HepG2 (cell line): ENCODE data around the gene APOC3. TPM values are rescaled to one million over a fixed set of nuclear protein-coding genes. Genes with fewer than 3 reads are reported as not detected.

Experiments
- ARHGAP35 ChIP-seq: sonication (generic); formaldehyde crosslinking; IDR thresholded peaks from 2 replicates; pipeline ENCODE4 v1.9.0; 2022; ENCODE audit warnings: mild to moderate bottlenecking, inconsistent platforms, moderate library complexity, missing genetic modification reagents, borderline replicate concordance
- ATM ChIP-seq: fragments of 450-650 bp; IDR thresholded peaks from 2 replicates; pipeline ENCODE4 v1.7.1; 2017; ENCODE audit warnings: mild to moderate bottlenecking, borderline replicate concordance
- EHMT2 ChIP-seq: fragments of 200-600 bp; sonication (generic); IDR thresholded peaks from 2 replicates; pipeline ENCODE4 v1.7.0; 2017; ENCODE audit warnings: antibody characterized with exemption, low read depth, low read length, borderline replicate concordance
- ERF ChIP-seq: IDR thresholded peaks from 2 replicates; pipeline ENCODE4 v1.6.1; 2018; ENCODE audit warnings: missing biosample characterization, missing genetic modification reagents
- FOXM1 ChIP-seq: sonication (generic); formaldehyde crosslinking; IDR thresholded peaks from 2 replicates; pipeline ENCODE4 v1.5.0; 2020; ENCODE audit warnings: missing genetic modification reagents
- HOXA9 ChIP-seq: sonication (generic); formaldehyde crosslinking; IDR thresholded peaks from 2 replicates; pipeline ENCODE4 v1.8.1; 2022; ENCODE audit warnings: missing genetic modification reagents, mild to moderate bottlenecking, moderate library complexity, borderline replicate concordance
- NFYC ChIP-seq: IDR thresholded peaks from 2 replicates; pipeline ENCODE4 v1.6.1; 2016; ENCODE audit warnings: missing genetic modification reagents, missing compliant biosample characterization
- RAD51 ChIP-seq: fragments of 450-650 bp; IDR thresholded peaks from 2 replicates; pipeline ENCODE4 v1.6.1; 2016; ENCODE audit warnings: borderline replicate concordance
- SP1 ChIP-seq, 2 experiments: fragments of 450-650 bp in 1 of 2; sonication (generic) in 1 of 2; formaldehyde crosslinking in 1 of 2; IDR thresholded peaks; 2 replicates each; pipeline versions ENCODE4 v1.4.0 to v1.6.1; 2016 to 2020; ENCODE audit warnings: missing genetic modification reagents in 1 of 2
- ZBTB7A ChIP-seq: sonication (generic); formaldehyde crosslinking; IDR thresholded peaks from 2 replicates; pipeline ENCODE4 v1.8.0; 2022; ENCODE audit warnings: mild to moderate bottlenecking, missing genetic modification reagents
- ZFP62 ChIP-seq: sonication (generic); formaldehyde crosslinking; IDR thresholded peaks from 2 replicates; pipeline ENCODE4 v1.4.0; 2020; ENCODE audit warnings: missing genetic modification reagents
- ZNF550 ChIP-seq: sonication (generic); formaldehyde crosslinking; IDR thresholded peaks from 2 replicates; pipeline ENCODE4 v1.4.0; 2020; ENCODE audit warnings: mild to moderate bottlenecking, missing genetic modification reagents, borderline replicate concordance
- ZNF619 ChIP-seq: sonication (generic); formaldehyde crosslinking; IDR thresholded peaks from 2 replicates; pipeline ENCODE4 v1.4.0; 2020; ENCODE audit warnings: mild to moderate bottlenecking, missing genetic modification reagents
- ZNF775 ChIP-seq: sonication (generic); formaldehyde crosslinking; IDR thresholded peaks from 2 replicates; pipeline ENCODE4 v1.4.0; 2020; ENCODE audit warnings: missing genetic modification reagents, mild to moderate bottlenecking, moderate library complexity, borderline replicate concordance
- ZNF891 ChIP-seq: sonication (generic); formaldehyde crosslinking; IDR thresholded peaks from 2 replicates; pipeline ENCODE4 v1.5.0; 2020; ENCODE audit warnings: mild to moderate bottlenecking, missing genetic modification reagents
- polyA plus RNA-seq, 8 experiments: library from polyadenylated mRNA; depleted of rRNA in 3 of 8; stranded (reverse) in 7 of 8; unstranded in 1 of 8; fragments of >200 nt; fragmentation: Illumina TruSeq in 4 of 8; extraction: Trizol in 4 of 8; gene quantifications; 2 replicates each; pipeline versions ENCODE4 v1.2.1 to v1.2.3, GENCODE V29; 2011 to 2016; ENCODE audit warnings: low read depth in 4 of 8, missing spikeins in 1 of 8, mixed read lengths in 1 of 8; ENCODE audit not compliant: insufficient read depth in 1 of 8
- total RNA-seq, 5 experiments: library from RNA; depleted of rRNA; stranded (reverse); fragments of >200 nt; fragmentation: Illumina TruSeq; extraction: Trizol; gene quantifications; 2 replicates each; pipeline ENCODE4 v1.2.3, GENCODE V29; 2016; ENCODE audit warnings: low read depth in 1 of 5
- TF ChIP-seq, protein P1 (sequence below): sonication (generic); formaldehyde crosslinking; IDR thresholded peaks from 2 replicates; pipeline ENCODE4 v1.8.1; 2023; ENCODE audit warnings: mild to moderate bottlenecking, missing genetic modification reagents
- TF ChIP-seq, protein P2 (sequence below): sonication (generic); formaldehyde crosslinking; conservative IDR thresholded peaks from 2 replicates; pipeline ENCODE4 v1.4.0; 2020; ENCODE audit warnings: missing genetic modification reagents
- TF ChIP-seq, protein P3 (sequence below): sonication (generic); formaldehyde crosslinking; IDR thresholded peaks from 2 replicates; pipeline ENCODE4 v1.5.0; 2020; ENCODE audit warnings: missing genetic modification reagents, mild to moderate bottlenecking, borderline replicate concordance
- TF ChIP-seq, protein P4 (sequence below): sonication (generic); formaldehyde crosslinking; IDR thresholded peaks from 2 replicates; pipeline ENCODE4 v1.4.0; 2020; ENCODE audit warnings: missing genetic modification reagents, borderline replicate concordance
- TF ChIP-seq, protein P5 (sequence below): sonication (generic); formaldehyde crosslinking; IDR thresholded peaks from 2 replicates; pipeline ENCODE4 v1.5.0; 2020; ENCODE audit warnings: missing genetic modification reagents

Gene APOC3
- total and polyA plus RNA-seq, 2 of the 13 experiments (the other 11 are each of a cell fraction or from before 2014, with no cell fraction given): 314 to 687 TPM

DNA sequence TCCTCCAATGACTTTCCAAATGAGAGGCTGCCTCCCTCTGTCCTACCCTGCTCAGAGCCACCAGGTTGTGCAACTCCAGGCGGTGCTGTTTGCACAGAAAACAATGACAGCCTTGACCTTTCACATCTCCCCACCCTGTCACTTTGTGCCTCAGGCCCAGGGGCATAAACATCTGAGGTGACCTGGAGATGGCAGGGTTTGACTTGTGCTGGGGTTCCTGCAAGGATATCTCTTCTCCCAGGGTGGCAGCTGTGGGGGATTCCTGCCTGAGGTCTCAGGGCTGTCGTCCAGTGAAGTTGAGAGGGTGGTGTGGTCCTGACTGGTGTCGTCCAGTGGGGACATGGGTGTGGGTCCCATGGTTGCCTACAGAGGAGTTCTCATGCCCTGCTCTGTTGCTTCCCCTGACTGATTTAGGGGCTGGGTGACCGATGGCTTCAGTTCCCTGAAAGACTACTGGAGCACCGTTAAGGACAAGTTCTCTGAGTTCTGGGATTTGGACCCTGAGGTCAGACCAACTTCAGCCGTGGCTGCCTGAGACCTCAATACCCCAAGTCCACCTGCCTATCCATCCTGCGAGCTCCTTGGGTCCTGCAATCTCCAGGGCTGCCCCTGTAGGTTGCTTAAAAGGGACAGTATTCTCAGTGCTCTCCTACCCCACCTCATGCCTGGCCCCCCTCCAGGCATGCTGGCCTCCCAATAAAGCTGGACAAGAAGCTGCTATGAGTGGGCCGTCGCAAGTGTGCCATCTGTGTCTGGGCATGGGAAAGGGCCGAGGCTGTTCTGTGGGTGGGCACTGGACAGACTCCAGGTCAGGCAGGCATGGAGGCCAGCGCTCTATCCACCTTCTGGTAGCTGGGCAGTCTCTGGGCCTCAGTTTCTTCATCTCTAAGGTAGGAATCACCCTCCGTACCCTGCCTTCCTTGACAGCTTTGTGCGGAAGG is 2.9 kb downstream of the APOC3 start (continued):
- TF ChIP-seq FOXM1 (CRISPR knock-in tag): no peak; the same call in 1 of the 2 replicates
- peak; percentile 93; the same call in 1 of the 2 replicates for TF ChIP-seq ZBTB7A
- TF ChIP-seq, protein P1, sequence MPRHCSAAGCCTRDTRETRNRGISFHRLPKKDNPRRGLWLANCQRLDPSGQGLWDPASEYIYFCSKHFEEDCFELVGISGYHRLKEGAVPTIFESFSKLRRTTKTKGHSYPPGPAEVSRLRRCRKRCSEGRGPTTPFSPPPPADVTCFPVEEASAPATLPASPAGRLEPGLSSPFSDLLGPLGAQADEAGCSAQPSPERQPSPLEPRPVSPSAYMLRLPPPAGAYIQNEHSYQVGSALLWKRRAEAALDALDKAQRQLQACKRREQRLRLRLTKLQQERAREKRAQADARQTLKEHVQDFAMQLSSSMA: peak; percentile 85
- TF ChIP-seq, protein P2, sequence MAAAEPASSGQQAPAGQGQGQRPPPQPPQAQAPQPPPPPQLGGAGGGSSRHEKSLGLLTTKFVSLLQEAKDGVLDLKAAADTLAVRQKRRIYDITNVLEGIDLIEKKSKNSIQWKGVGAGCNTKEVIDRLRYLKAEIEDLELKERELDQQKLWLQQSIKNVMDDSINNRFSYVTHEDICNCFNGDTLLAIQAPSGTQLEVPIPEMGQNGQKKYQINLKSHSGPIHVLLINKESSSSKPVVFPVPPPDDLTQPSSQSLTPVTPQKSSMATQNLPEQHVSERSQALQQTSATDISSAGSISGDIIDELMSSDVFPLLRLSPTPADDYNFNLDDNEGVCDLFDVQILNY (CRISPR knock-in tag): no peak
- no peak for TF ChIP-seq ZNF891 (CRISPR knock-in tag)
- TF ChIP-seq EHMT2: no peak
- TF ChIP-seq, protein P3, sequence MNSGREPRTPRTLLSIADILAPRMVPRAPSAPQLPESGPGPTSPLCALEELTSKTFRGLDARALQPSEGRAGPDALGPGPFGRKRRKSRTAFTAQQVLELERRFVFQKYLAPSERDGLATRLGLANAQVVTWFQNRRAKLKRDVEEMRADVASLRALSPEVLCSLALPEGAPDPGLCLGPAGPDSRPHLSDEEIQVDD (CRISPR knock-in tag): no peak
- no peak for TF ChIP-seq ATM
- no peak for TF ChIP-seq SP1 (IDR thresholded peaks at IDR 0.05)
- TF ChIP-seq SP1 (CRISPR knock-in tag; IDR thresholded peaks at IDR 0.05): peak; percentile 56; the same call in 1 of the 2 replicates
- TF ChIP-seq ARHGAP35 (CRISPR knock-in tag): no peak
- peak; percentile 95 for TF ChIP-seq ERF (CRISPR knock-in tag)
- TF ChIP-seq NFYC (CRISPR knock-in tag): peak; percentile 58; the same call in 1 of the 2 replicates
- peak; percentile 59; the same call in 1 of the 2 replicates for TF ChIP-seq ZNF550 (CRISPR knock-in tag)
- TF ChIP-seq ZFP62: no peak
- no peak for TF ChIP-seq RAD51
- TF ChIP-seq HOXA9 (CRISPR knock-in tag): no peak; the same call in 1 of the 2 replicates
- TF ChIP-seq, protein P4, sequence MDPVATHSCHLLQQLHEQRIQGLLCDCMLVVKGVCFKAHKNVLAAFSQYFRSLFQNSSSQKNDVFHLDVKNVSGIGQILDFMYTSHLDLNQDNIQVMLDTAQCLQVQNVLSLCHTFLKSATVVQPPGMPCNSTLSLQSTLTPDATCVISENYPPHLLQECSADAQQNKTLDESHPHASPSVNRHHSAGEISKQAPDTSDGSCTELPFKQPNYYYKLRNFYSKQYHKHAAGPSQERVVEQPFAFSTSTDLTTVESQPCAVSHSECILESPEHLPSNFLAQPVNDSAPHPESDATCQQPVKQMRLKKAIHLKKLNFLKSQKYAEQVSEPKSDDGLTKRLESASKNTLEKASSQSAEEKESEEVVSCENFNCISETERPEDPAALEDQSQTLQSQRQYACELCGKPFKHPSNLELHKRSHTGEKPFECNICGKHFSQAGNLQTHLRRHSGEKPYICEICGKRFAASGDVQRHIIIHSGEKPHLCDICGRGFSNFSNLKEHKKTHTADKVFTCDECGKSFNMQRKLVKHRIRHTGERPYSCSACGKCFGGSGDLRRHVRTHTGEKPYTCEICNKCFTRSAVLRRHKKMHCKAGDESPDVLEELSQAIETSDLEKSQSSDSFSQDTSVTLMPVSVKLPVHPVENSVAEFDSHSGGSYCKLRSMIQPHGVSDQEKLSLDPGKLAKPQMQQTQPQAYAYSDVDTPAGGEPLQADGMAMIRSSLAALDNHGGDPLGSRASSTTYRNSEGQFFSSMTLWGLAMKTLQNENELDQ (CRISPR knock-in tag): peak; percentile 40; the same call in 1 of the 2 replicates
- no peak for TF ChIP-seq ZNF775 (CRISPR knock-in tag)
- TF ChIP-seq, protein P5, sequence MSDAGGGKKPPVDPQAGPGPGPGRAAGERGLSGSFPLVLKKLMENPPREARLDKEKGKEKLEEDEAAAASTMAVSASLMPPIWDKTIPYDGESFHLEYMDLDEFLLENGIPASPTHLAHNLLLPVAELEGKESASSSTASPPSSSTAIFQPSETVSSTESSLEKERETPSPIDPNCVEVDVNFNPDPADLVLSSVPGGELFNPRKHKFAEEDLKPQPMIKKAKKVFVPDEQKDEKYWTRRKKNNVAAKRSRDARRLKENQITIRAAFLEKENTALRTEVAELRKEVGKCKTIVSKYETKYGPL: no peak; the same call in 1 of the 2 replicates
- 0 out of 2 replicates have a peak, but pooled peaks have one; percentile 50 for TF ChIP-seq ZNF619 (CRISPR knock-in tag)
